GM18508 (cell line): Measurements from ENCODE around the gene RRAD.

Experiments
- ATAC-seq: cut with Tn5 transposase; IDR thresholded peaks from one replicate; pipeline ENCODE4 v1.9.1; 2021; ENCODE audit warnings: moderate number of reproducible peaks; ENCODE audit not compliant: insufficient read depth, unreplicated experiment

The RRAD gene

GRCh38 chr16:66919569-66920298 is 5.6 kb downstream of the RRAD start:
- ATAC-seq = no peak

GRCh38 chr16:66918803-66919568 is 6.3 kb downstream of the RRAD start, which contains the start of gene CDH16:
CDH16 (minus strand) TSS chr16:66918885; CDS start chr16:66918065, 820 bp downstream.
- no peak for ATAC-seq

GRCh38 chr16:66918355-66918754 is 7.0 kb downstream of the RRAD start:
- ATAC-seq = no peak

- no peak for ATAC-seq
These were observed 7.6 kb downstream of the RRAD start for GRCh38 chr16:66917741-66918140.

GRCh38 chr16:66916518-66916917 is 8.8 kb downstream of the RRAD start:
- no peak for ATAC-seq

- no peak for ATAC-seq
These were observed 10.3 kb downstream of the RRAD start for GRCh38 chr16:66915041-66915440.

- ATAC-seq = no peak
These were observed 10.8 kb downstream of the RRAD start for GRCh38 chr16:66914541-66914940.

GRCh38 chr16:66913711-66914110 is 11.6 kb downstream of the RRAD start:
- no peak for ATAC-seq

GRCh38 chr16:66913081-66913480 is 12.3 kb downstream of the RRAD start:
- no peak for ATAC-seq

GRCh38 chr16:66911801-66912200 is 13.5 kb downstream of the RRAD start:
- no peak for ATAC-seq

- no peak for ATAC-seq
These were observed 14.2 kb downstream of the RRAD start for GRCh38 chr16:66911112-66911511.

GRCh38 chr16:66910175-66910940 is 15.0 kb downstream of the RRAD start:
- ATAC-seq = no peak

- no peak for ATAC-seq
These were observed 16.4 kb downstream of the RRAD start for GRCh38 chr16:66908762-66909559.

- no peak for ATAC-seq
These were observed 17.2 kb downstream of the RRAD start for GRCh38 chr16:66908116-66908515.

GRCh38 chr16:66906916-66907836 is 18.2 kb downstream of the RRAD start:
- ATAC-seq = no peak

GRCh38 chr16:66905633-66906539 is 19.4 kb downstream of the RRAD start:
- ATAC-seq = no peak

GRCh38 chr16:66904846-66905632 is 20.3 kb downstream of the RRAD start:
- no peak for ATAC-seq
